GM12875 (cell line): ENCODE results near the gene KMT5C.

Experiments used
- H3K4me3 ChIP-seq: one replicate; pipeline ENCODE4 v1.5.1; 2011; ENCODE audit warnings: low read depth, low read length, control low read depth
- TF ChIP-seq, protein P1 (sequence below): IDR thresholded peaks from 2 replicates; pipeline ENCODE4 v1.5.1; 2011; ENCODE audit warnings: low read depth, mild to moderate bottlenecking, control low read depth, inconsistent platforms, low read length, moderate library complexity, borderline replicate concordance; ENCODE audit not compliant: insufficient read depth

The KMT5C gene

DNA sequence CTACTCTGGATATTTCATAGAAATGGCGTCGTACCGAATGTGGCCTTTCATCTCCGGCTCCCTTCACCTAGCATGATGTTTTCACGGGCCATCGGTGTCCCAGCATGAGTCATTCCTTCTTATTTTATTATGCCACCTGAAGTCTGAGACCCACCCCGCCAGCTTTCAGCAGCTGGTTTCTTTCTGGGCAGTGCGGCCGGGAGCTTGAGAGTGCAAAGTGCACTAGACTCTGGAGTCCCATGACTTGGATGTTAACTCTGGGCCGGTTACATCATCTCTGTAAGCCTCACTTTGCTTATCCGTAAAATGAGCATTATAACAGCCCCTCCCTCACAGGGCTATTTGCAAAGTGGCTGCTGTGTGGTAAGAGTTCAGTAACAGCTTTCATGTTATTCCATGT is 5.8 kb upstream of the KMT5C start:
- TF ChIP-seq, protein P1, sequence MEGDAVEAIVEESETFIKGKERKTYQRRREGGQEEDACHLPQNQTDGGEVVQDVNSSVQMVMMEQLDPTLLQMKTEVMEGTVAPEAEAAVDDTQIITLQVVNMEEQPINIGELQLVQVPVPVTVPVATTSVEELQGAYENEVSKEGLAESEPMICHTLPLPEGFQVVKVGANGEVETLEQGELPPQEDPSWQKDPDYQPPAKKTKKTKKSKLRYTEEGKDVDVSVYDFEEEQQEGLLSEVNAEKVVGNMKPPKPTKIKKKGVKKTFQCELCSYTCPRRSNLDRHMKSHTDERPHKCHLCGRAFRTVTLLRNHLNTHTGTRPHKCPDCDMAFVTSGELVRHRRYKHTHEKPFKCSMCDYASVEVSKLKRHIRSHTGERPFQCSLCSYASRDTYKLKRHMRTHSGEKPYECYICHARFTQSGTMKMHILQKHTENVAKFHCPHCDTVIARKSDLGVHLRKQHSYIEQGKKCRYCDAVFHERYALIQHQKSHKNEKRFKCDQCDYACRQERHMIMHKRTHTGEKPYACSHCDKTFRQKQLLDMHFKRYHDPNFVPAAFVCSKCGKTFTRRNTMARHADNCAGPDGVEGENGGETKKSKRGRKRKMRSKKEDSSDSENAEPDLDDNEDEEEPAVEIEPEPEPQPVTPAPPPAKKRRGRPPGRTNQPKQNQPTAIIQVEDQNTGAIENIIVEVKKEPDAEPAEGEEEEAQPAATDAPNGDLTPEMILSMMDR, result no peak
- no peak overlapping the region for H3K4me3 ChIP-seq

DNA sequence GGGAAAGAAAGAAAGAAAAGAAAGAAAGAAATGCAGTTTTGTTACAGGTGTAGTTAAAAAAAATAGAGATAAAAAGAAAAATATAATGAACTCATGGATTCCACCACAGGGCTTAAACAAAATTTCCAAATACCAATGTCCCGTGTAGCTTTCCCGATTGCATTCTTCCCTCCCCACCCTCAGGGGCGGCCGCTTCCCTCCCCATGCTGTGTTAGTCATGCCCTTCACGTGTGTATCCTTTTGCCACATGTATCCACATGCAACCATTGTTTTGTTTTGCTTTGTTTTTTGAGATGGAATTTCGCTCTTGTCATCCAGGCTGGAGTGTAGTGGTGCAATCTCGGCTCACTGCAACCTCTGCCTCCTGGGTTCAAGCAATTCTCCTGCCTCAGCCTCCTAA is 3.6 kb upstream of the KMT5C start:
- TF ChIP-seq, protein P1, result no peak
- H3K4me3 ChIP-seq, result no peak overlapping the region

DNA sequence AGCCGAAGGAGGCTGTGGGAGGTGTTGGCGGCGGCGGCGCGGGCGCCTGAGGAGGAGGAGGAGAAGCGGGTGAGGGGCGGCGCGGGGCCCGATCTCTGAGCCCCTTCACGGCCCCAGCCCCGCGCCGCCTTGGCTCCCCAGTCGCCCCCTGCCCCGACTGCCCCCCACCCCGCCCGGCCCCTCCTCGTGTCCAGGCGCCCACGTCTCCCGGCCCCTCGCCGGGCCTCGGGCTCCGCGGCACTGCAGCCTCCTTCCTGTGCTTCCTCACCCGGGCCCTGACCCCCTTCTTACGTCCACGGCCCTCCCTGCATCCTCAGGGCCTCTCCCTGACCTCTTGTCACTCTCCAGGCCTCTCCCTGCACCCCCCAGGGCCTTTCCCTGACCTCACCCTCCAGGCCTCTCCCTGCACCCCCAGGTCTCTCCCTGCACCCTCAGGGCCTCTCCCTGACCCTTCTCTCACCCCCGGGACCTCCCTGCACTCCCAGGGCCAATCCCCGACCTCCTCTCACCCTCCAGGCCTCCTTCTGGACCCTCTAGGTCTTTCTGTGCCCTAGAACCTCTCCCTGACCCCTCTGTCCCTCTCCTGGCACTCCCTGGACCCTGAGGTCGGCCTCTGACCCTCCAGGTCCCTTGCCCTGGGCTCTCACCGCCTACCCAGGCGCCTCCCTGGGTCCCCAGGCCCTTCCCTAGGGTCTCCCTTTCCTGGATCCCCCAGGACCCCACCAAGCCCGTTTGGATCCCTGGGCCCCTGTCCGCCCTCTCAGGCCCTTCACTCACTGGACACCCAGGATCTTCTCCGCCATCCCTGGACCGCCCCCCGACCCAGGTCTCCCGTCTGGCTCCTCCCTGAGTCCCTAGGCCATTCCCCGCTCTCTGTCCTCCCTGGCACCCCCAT is 460 bp downstream of the KMT5C start:
- TF ChIP-seq, protein P1, result no peak
- H3K4me3 ChIP-seq, result peak overlapping the region; percentile 72

DNA sequence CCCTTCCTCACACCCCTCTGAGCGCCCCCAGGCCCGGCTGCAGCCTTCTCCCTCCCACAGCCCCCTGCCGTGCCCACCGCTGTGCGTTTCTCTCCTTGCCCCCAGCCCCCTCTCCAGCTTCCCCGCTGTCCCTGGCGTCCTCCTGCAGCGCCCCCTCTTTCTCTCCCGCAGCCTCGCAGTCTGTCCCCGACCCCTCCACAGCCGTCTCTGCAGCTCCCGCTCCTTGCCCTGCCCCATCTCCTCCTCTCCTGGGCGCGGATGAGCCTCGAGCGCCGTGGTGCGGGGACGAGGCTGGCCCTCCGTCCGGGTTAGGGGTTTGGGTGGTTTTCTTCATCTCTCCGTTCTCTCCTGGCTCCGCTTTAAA is 1.1 kb downstream of the KMT5C start:
- H3K4me3 ChIP-seq, result peak overlapping the region; percentile 72
- TF ChIP-seq, protein P1, result no peak

DNA sequence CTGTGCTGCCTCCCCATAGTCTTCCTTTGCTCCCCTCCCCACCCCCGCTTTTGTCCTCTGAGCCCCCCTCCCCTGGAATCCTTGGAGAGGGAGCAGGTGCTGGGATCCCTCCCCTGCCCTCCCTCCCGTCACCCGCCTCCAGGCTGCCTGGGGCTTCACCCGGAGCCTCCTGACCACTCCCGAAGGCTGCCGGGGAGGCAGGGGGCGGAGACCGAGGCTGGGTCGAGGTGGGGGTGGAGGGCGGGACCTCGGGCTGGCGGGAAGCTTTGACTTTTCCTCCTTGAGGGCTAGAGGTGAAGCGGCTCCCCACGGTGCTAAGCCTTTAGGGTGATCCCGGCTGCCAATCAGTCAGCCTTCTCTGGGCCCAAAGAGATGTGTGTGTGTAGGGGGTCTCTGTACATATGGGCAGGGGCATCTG is 1.5 kb downstream of the KMT5C start:
- peak overlapping the region; percentile 72 for H3K4me3 ChIP-seq
- TF ChIP-seq, protein P1, result no peak

DNA sequence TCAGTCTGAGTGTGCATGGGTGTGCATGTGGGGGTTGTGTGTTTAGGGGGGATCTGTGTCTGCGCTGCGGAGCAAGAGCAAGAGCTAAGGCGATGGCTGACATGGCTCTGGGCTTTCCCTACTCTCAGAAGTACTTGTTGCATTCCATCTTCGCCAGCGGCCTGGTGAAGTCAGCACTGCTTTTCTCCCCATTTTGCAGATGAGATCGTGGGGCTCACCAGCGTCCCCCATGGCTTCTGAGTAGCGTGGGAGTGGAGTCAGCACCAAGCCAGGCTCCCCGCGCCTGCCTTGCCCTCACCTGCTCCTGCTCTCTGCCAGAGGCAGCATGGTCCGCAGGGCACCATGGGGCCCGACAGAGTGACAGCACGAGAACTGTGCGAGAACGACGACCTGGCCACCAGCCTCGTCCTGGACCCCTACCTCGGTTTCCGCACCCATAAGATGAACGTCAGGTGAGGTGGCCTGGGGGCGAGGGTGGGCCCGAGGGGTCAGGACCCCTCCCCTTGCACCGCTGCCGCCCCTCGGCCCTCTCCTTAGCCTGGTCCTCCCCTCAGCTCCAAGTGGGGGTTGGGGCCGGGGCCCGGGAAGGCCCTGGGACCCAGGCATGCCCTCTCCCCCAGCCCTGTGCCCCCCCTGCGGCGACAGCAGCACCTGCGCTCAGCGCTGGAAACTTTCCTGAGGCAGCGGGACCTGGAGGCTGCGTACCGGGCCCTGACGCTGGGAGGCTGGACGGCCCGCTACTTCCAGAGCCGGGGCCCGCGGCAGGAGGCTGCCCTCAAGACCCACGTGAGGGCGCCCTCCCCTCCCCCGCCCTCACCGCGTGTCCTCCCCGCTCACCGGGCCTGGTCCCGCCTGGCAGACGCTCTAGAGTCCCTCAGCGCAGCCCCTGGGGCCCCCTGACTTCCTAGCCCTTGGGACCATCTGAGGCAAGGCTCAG is 2.2 kb downstream of the KMT5C start:
- TF ChIP-seq, protein P1, result no peak
- no peak overlapping the region for H3K4me3 ChIP-seq
